SU-DHL-6 (cell line): ENCODE results near the gene PTPRN2.

Experiments
- H2AFZ ChIP-seq: fragments of 200-600 bp; sonication (generic); 2 replicates; pipeline ENCODE4 v1.6.1; 2014; ENCODE audit warnings: low read depth, mild to moderate bottlenecking, moderate library complexity, mixed read lengths, antibody characterized with exemption, low read length; ENCODE audit not compliant: severe bottlenecking
- H3F3A ChIP-seq: fragments of 200-600 bp; shearing (Covaris generic); 2 replicates; pipeline ENCODE4 v1.6.0; 2016; ENCODE audit warnings: antibody characterized with exemption, mild to moderate bottlenecking; ENCODE audit not compliant: insufficient read depth
- H3K27ac ChIP-seq: fragments of 200-600 bp; sonication (generic); 2 replicates; pipeline ENCODE4 v1.5.1; 2016; ENCODE audit warnings: low read depth, mild to moderate bottlenecking, low read length, moderate library complexity, mixed read lengths
- H3K27me3 ChIP-seq: fragments of 200-600 bp; sonication (generic), shearing (Covaris generic); 2 replicates; pipeline ENCODE4 v1.6.0; 2014; ENCODE audit warnings: mild to moderate bottlenecking, low read length
- H3K36me3 ChIP-seq: fragments of 200-600 bp; sonication (generic); 2 replicates; pipeline ENCODE4 v1.6.1; 2014; ENCODE audit warnings: mild to moderate bottlenecking, low read length, mixed read lengths
- H3K4me2 ChIP-seq: fragments of 300-600, 200-600 bp; shearing (Covaris generic), sonication (generic); 2 replicates; pipeline ENCODE4 v1.6.0; 2014; ENCODE audit warnings: low read length, low read depth, mild to moderate bottlenecking; ENCODE audit not compliant: poor library complexity, severe bottlenecking
- H3K4me3 ChIP-seq: fragments of 200-600 bp; sonication (generic); 2 replicates; pipeline ENCODE4 v1.5.1; 2014; ENCODE audit warnings: antibody characterized with exemption, low read length, mild to moderate bottlenecking, mixed read lengths; ENCODE audit not compliant: insufficient read depth, poor library complexity, severe bottlenecking
- H3K79me2 ChIP-seq: fragments of 200-600 bp; sonication (generic); 2 replicates; pipeline ENCODE4 v1.6.1; 2014; ENCODE audit warnings: mild to moderate bottlenecking, low read length, moderate library complexity; ENCODE audit not compliant: insufficient read depth
- H3K9ac ChIP-seq: fragments of 200-600 bp; sonication (generic); 2 replicates; pipeline ENCODE4 v1.7.0; 2014; ENCODE audit warnings: mild to moderate bottlenecking, low read length
- H3K9me2 ChIP-seq: fragments of 200-600 bp; sonication (generic); replicated peaks from 2 replicates; pipeline ENCODE4 v1.6.1; 2014; ENCODE audit warnings: low read length; ENCODE audit not compliant: insufficient read depth
- H3K9me3 ChIP-seq: fragments of 200-600 bp; sonication (generic); 2 replicates; pipeline ENCODE4 v1.6.1; 2014; ENCODE audit warnings: low read length, mixed read lengths; ENCODE audit not compliant: insufficient read depth
- H4K20me1 ChIP-seq: fragments of 200-600 bp; sonication (generic); 2 replicates; pipeline ENCODE4 v1.6.1; 2014; ENCODE audit warnings: low read depth, mild to moderate bottlenecking, antibody characterized with exemption, low read length, moderate library complexity, mixed read lengths
- CTCF ChIP-seq: fragments of 200-600 bp; sonication (generic); IDR thresholded peaks from one replicate; pipeline ENCODE4 v1.5.1; 2017; ENCODE audit warnings: antibody characterized with exemption, mild to moderate bottlenecking, low read length, moderate library complexity; ENCODE audit not compliant: insufficient read depth, poor library complexity, severe bottlenecking
- EZH2phosphoT487 ChIP-seq: fragments of 200-600 bp; sonication (generic), shearing (Covaris generic); conservative IDR thresholded peaks from 2 replicates; pipeline ENCODE4 v1.6.1; 2018; ENCODE audit warnings: mild to moderate bottlenecking, antibody characterized with exemption, low read length, moderate library complexity, mixed read lengths

The PTPRN2 gene

GRCh38 chr7:158028290-158028941, 559.2 kb downstream of the PTPRN2 start:
- no peak overlapping the region for H3K4me3 ChIP-seq
- no peaks in the 10 kb centered on the region for H3F3A ChIP-seq
- no peak overlapping the region for H3K4me2 ChIP-seq
- H3K27ac ChIP-seq: no peak overlapping the region
- TF ChIP-seq CTCF: no peak
- no peak for TF ChIP-seq EZH2phosphoT487
- H2AFZ ChIP-seq: no peak overlapping the region
- no peaks in the 10 kb centered on the region for H3K36me3 ChIP-seq
- no peaks in the 10 kb centered on the region for H3K79me2 ChIP-seq
- H3K27me3 ChIP-seq: no peaks in the 10 kb centered on the region
- H4K20me1 ChIP-seq: no peaks in the 10 kb centered on the region
- H3K9me2 ChIP-seq: no peaks in the 10 kb centered on the region
- no peaks in the 10 kb centered on the region for H3K9me3 ChIP-seq
- H3K9ac ChIP-seq: no peak overlapping the region

- no peaks in the 10 kb centered on the region for H3K9me3 ChIP-seq
- H3K27ac ChIP-seq: no peak overlapping the region
- no peak overlapping the region for H2AFZ ChIP-seq
Observed at GRCh38 chr7:158027646-158028045, 560.0 kb downstream of the PTPRN2 start.

DNA sequence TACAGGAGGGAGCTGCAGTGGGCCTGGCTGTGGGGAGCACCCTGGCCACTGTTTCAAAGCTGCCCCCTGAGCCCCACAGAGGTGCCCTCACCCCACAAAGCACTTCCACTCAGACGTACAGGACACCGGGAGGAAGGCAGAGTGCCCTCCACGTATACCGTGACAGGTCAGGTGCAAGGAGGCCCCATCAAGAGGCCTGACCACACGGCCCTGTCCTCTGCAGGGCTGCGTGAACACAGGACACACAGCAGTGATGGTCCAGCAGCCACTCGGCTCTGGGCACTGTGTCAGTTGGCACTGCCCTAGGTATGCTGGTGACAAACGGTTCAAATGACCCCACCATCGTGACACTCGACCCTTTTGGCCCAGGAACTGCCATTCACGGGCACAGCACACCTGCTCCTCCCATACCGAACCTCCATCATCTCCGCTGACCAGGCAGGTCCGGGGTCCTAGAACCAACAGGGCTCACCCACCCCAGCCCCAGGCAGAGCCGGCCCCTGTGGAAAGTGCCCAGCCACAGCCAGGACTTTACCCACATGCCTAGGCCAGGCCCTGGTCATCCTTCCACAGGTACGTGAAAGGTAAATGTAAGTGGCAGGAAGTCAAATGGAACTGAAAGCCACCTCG, 560.9 kb downstream of the PTPRN2 start:
- Histone ChIP-seq H3K27ac (no peak overlapping the region), H3K4me2 (no peak overlapping the region), H3K36me3 (no peaks in the 10 kb centered on the region), H2AFZ (no peak overlapping the region), H3K9ac (no peak overlapping the region), H3K9me3 (no peaks in the 10 kb centered on the region), H3K27me3 (no peaks in the 10 kb centered on the region), H3K4me3 (no peak overlapping the region), H3K9me2 (no peaks in the 10 kb centered on the region), H4K20me1 (no peaks in the 10 kb centered on the region), H3K79me2 (no peaks in the 10 kb centered on the region), H3F3A (no peaks in the 10 kb centered on the region)
- TF ChIP-seq EZH2phosphoT487 (no peak), CTCF (no peak)

More at GRCh38 chr7:158027646-158028045, 560.0 kb downstream of the PTPRN2 start:
- Histone ChIP-seq H3K4me2 (no peak overlapping the region), H4K20me1 (no peaks in the 10 kb centered on the region), H3F3A (no peaks in the 10 kb centered on the region), H3K4me3 (no peak overlapping the region), H3K36me3 (no peaks in the 10 kb centered on the region), H3K9ac (no peak overlapping the region), H3K9me2 (no peaks in the 10 kb centered on the region), H3K27me3 (no peaks in the 10 kb centered on the region), H3K79me2 (no peaks in the 10 kb centered on the region)
- TF ChIP-seq CTCF: no peak
- no peak for TF ChIP-seq EZH2phosphoT487
